ENCODE data around the gene PDZRN3. TPM values are rescaled to one million over a fixed set of nuclear protein-coding genes. Genes with fewer than 3 reads are reported as not detected.

PDZRN3 gene
- total and polyA plus RNA-seq, 2 donors (not counting 3 experiments of a cell fraction or from before 2014, with no cell fraction given) = not detected

GRCh38 chr3:73405853-73406252, 218.9 kb downstream of the PDZRN3 start:
- H3K27me3 ChIP-seq (ENCODE audit: control insufficient read depth in 2 of 2, insufficient read depth in 2 of 2, low read length in 2 of 2) = no peaks in the 10 kb centered on the region
- dilution Hi-C loops (cut with MboI; ENCODE audit: extremely low pct_ligation_motif_present, low sequenced_read_pairs) (no loop called here), intact Hi-C loops (cut with micrococcal nuclease) (no loop called here)
- no peak for DNase-seq (ENCODE audit: low read depth, low spot score)
- no peaks in the 10 kb centered on the region for H3K79me2 ChIP-seq (ENCODE audit: control insufficient read depth, insufficient read depth, low read length)
- CTCF ChIA-PET = no interaction called here
- H3K36me3 ChIP-seq (ENCODE audit: control insufficient read depth in 2 of 2, extremely low read depth in 1 of 2, insufficient read depth in 2 of 2, low read length in 2 of 2) = no peaks in the 10 kb centered on the region
- no peaks in the 10 kb centered on the region for H3K4me1 ChIP-seq (ENCODE audit: control insufficient read depth, extremely low read depth, insufficient read depth, low read length)
- POLR2A ChIA-PET = no interaction called here
- no peak overlapping the region for H2AFZ ChIP-seq (ENCODE audit: low read depth, low read length)
- no TSS peak for BruUV-seq (replicated peaks)
- H4K20me1 ChIP-seq (replicated peaks; ENCODE audit: control insufficient read depth, extremely low read depth, insufficient read depth, low read length) = no peaks in the 10 kb centered on the region
- TF ChIP-seq, protein P1, sequence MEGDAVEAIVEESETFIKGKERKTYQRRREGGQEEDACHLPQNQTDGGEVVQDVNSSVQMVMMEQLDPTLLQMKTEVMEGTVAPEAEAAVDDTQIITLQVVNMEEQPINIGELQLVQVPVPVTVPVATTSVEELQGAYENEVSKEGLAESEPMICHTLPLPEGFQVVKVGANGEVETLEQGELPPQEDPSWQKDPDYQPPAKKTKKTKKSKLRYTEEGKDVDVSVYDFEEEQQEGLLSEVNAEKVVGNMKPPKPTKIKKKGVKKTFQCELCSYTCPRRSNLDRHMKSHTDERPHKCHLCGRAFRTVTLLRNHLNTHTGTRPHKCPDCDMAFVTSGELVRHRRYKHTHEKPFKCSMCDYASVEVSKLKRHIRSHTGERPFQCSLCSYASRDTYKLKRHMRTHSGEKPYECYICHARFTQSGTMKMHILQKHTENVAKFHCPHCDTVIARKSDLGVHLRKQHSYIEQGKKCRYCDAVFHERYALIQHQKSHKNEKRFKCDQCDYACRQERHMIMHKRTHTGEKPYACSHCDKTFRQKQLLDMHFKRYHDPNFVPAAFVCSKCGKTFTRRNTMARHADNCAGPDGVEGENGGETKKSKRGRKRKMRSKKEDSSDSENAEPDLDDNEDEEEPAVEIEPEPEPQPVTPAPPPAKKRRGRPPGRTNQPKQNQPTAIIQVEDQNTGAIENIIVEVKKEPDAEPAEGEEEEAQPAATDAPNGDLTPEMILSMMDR (IDR thresholded peaks at IDR 0.05; ENCODE audit: extremely low read depth in 1 of 2, insufficient read depth in 1 of 2, low read depth in 1 of 2, low read length in 2 of 2) = no peak
- TF ChIP-seq POLR2AphosphoS5 (IDR thresholded peaks at IDR 0.05; ENCODE audit: insufficient read depth, low read depth, low read length) = no peak
- TF ChIP-seq EZH2 (IDR thresholded peaks at IDR 0.05; ENCODE audit: borderline replicate concordance, low read depth, low read length, severe bottlenecking) = no peak
- no peak for TF ChIP-seq GATA2 (IDR thresholded peaks at IDR 0.05; ENCODE audit: insufficient read depth, insufficient read length, low read depth, low read length)
- TF ChIP-seq JUN (IDR thresholded peaks at IDR 0.05; ENCODE audit: borderline replicate concordance, insufficient read depth, insufficient read length, low read depth) = no peak
- TF ChIP-seq MYC (IDR thresholded peaks at IDR 0.05; ENCODE audit: low read depth, low read length) = no peak
- TF ChIP-seq MAX (IDR thresholded peaks at IDR 0.05; ENCODE audit: insufficient read depth, insufficient read length) = no peak
- no peak for TF ChIP-seq POLR2A (IDR thresholded peaks at IDR 0.05; ENCODE audit: low read depth, low read length)
- TF ChIP-seq FOS (IDR thresholded peaks at IDR 0.05; ENCODE audit: borderline replicate concordance, insufficient read depth, low read length) = no peak
- H3K27ac ChIP-seq (ENCODE audit: insufficient read depth, low read depth, low read length) = no peak overlapping the region
- no peaks in the 10 kb centered on the region for H3K9me1 ChIP-seq (replicated peaks; ENCODE audit: control insufficient read depth, extremely low read depth, insufficient read depth, low read length)
- no peak overlapping the region for H3K4me3 ChIP-seq (replicated peaks in 1 of 3; ENCODE audit: insufficient read depth in 1 of 3, low read depth in 1 of 3, low read length in 3 of 3)
- no peak overlapping the region for H3K9ac ChIP-seq (replicated peaks; ENCODE audit: extremely low read depth, insufficient read depth, low read length)
- no peak overlapping the region for H3K4me2 ChIP-seq (ENCODE audit: insufficient read depth, low read length)
- H3K9me3 ChIP-seq (replicated peaks; ENCODE audit: control insufficient read depth, insufficient read depth, low read length) = no peaks in the 10 kb centered on the region
- FAIRE-seq = no peak
